ENCODE measurements around the gene KCNH1.

Gene KCNH1

GRCh38 chr1:210876275-210876674 lies 257.7 kb downstream of the KCNH1 start:
- H3K4me1 ChIP-seq (ENCODE audit: low read depth, poor library complexity, severe bottlenecking) = no peaks in the 10 kb centered on the region
- no peaks in the 10 kb centered on the region for H3K79me2 ChIP-seq (ENCODE audit: insufficient read depth, low read depth)
- H3K9ac ChIP-seq = no peak overlapping the region
- H3K4me2 ChIP-seq = no peak overlapping the region
- H3K27ac ChIP-seq = no peak overlapping the region
- no peaks in the 10 kb centered on the region for H4K20me1 ChIP-seq (ENCODE audit: insufficient read depth)
- H3K36me3 ChIP-seq (ENCODE audit: insufficient read depth) = no peaks in the 10 kb centered on the region
- no peak overlapping the region for H2AFZ ChIP-seq (ENCODE audit: low read depth)
- no peak overlapping the region for H3K4me3 ChIP-seq (IDR thresholded peaks at IDR 0.05; ENCODE audit: insufficient read depth, low read depth, low read length)
- no peaks in the 10 kb centered on the region for H3K27me3 ChIP-seq (ENCODE audit: insufficient read depth, low read depth)
- TF ChIP-seq CTCF (conservative IDR thresholded peaks at IDR 0.05; ENCODE audit: low read depth, low read length) = no peak

- H3K4me2 ChIP-seq = no peak overlapping the region
- no peaks in the 10 kb centered on the region for H3K27me3 ChIP-seq (ENCODE audit: insufficient read depth, low read depth)
- H3K4me3 ChIP-seq (IDR thresholded peaks at IDR 0.05; ENCODE audit: insufficient read depth, low read depth, low read length) = no peak overlapping the region
- H4K20me1 ChIP-seq (ENCODE audit: insufficient read depth) = no peaks in the 10 kb centered on the region
- H3K36me3 ChIP-seq (ENCODE audit: insufficient read depth) = no peaks in the 10 kb centered on the region
- TF ChIP-seq CTCF (conservative IDR thresholded peaks at IDR 0.05; ENCODE audit: low read depth, low read length) = no peak
- H2AFZ ChIP-seq (ENCODE audit: low read depth) = no peak overlapping the region
- no peaks in the 10 kb centered on the region for H3K4me1 ChIP-seq (ENCODE audit: low read depth, poor library complexity, severe bottlenecking)
- no peak overlapping the region for H3K9ac ChIP-seq
- no peaks in the 10 kb centered on the region for H3K79me2 ChIP-seq (ENCODE audit: insufficient read depth, low read depth)
- no peak overlapping the region for H3K27ac ChIP-seq
These were observed 267.4 kb downstream of the KCNH1 start for GRCh38 chr1:210866532-210866931.

- no peak for TF ChIP-seq CTCF (conservative IDR thresholded peaks at IDR 0.05; ENCODE audit: low read depth, low read length)
These were observed 276.2 kb downstream of the KCNH1 start for GRCh38 chr1:210857705-210858104.

GRCh38 chr1:210857146-210857663 lies 276.7 kb downstream of the KCNH1 start:
- Histone ChIP-seq H3K4me1 (ENCODE audit: low read depth, poor library complexity, severe bottlenecking) (peaks cover 23% of the 10 kb centered on the region), H3K36me3 (ENCODE audit: insufficient read depth) (no peaks in the 10 kb centered on the region), H3K4me2 (peak overlapping the region; percentile 39; the same call in 1 of the 2 replicates), H3K9ac (no peak overlapping the region), H4K20me1 (ENCODE audit: insufficient read depth) (no peaks in the 10 kb centered on the region), H3K4me3 (IDR thresholded peaks at IDR 0.05; ENCODE audit: insufficient read depth, low read depth, low read length) (no peak overlapping the region), H2AFZ (ENCODE audit: low read depth) (peak overlapping the region; percentile 14; the same call in 1 of the 2 replicates), H3K79me2 (ENCODE audit: insufficient read depth, low read depth) (no peaks in the 10 kb centered on the region), H3K27ac (peak overlapping the region; percentile 9), H3K27me3 (ENCODE audit: insufficient read depth, low read depth) (no peaks in the 10 kb centered on the region)
- TF ChIP-seq CTCF (conservative IDR thresholded peaks at IDR 0.05; ENCODE audit: low read depth, low read length) = no peak

More at GRCh38 chr1:210857705-210858104, 276.2 kb downstream of the KCNH1 start:
- Histone ChIP-seq H4K20me1 (ENCODE audit: insufficient read depth) (no peaks in the 10 kb centered on the region), H3K27me3 (ENCODE audit: insufficient read depth, low read depth) (no peaks in the 10 kb centered on the region), H3K36me3 (ENCODE audit: insufficient read depth) (no peaks in the 10 kb centered on the region), H3K79me2 (ENCODE audit: insufficient read depth, low read depth) (no peaks in the 10 kb centered on the region), H3K4me1 (ENCODE audit: low read depth, poor library complexity, severe bottlenecking) (peaks cover 23% of the 10 kb centered on the region), H3K4me2 (peak overlapping the region; percentile 39), H2AFZ (ENCODE audit: low read depth) (no peak overlapping the region), H3K9ac (no peak overlapping the region), H3K27ac (peak overlapping the region; percentile 9), H3K4me3 (IDR thresholded peaks at IDR 0.05; ENCODE audit: insufficient read depth, low read depth, low read length) (no peak overlapping the region)
